NCI-H2107 (cell line): ENCODE results near the gene STAT3.
"Not testable (repeated sequence)": the region's sequence is repeated elsewhere in the genome, so short reads cannot be mapped to it uniquely, and the experiment has no call there.

ENCODE experiments used
- DNase-seq: peaks from one replicate; lab custom pipeline; 2025; lab: John Stamatoyannopoulos, UW

The STAT3 gene

GRCh38 chr17:42386777-42387657 lies 1.2 kb downstream of the STAT3 start:
- no peak for DNase-seq

GRCh38 chr17:42381898-42382297 lies 6.3 kb downstream of the STAT3 start:
- no peak for DNase-seq

- DNase-seq: no peak
Measured at GRCh38 chr17:42380935-42381334, 7.3 kb downstream of the STAT3 start.

GRCh38 chr17:42378959-42379594 lies 9.2 kb downstream of the STAT3 start:
- peak; percentile 44 for DNase-seq

- no peak for DNase-seq
Measured at GRCh38 chr17:42378359-42378958, 9.8 kb downstream of the STAT3 start.

GRCh38 chr17:42373896-42374295 lies 14.3 kb downstream of the STAT3 start:
- no peak for DNase-seq

GRCh38 chr17:42372142-42372541 lies 16.1 kb downstream of the STAT3 start:
- DNase-seq: no peak

GRCh38 chr17:42368797-42369561 lies 19.3 kb downstream of the STAT3 start:
- not testable (repeated sequence) for DNase-seq

- not testable (repeated sequence) for DNase-seq
Measured at GRCh38 chr17:42368310-42368709, 19.9 kb downstream of the STAT3 start.

GRCh38 chr17:42366176-42367023 lies 21.8 kb downstream of the STAT3 start:
- DNase-seq: not testable (repeated sequence)

- no peak for DNase-seq
Measured at GRCh38 chr17:42365136-42365535, 23.1 kb downstream of the STAT3 start.

GRCh38 chr17:42363767-42364585 lies 24.3 kb downstream of the STAT3 start:
- DNase-seq: no peak

- no peak for DNase-seq
Measured at GRCh38 chr17:42363231-42363630, 25.0 kb downstream of the STAT3 start.

- peak; percentile 31 for DNase-seq
Measured at GRCh38 chr17:42362245-42362961, 25.8 kb downstream of the STAT3 start.

GRCh38 chr17:42361781-42362186 lies 26.5 kb downstream of the STAT3 start:
- DNase-seq: no peak

- not testable (repeated sequence) for DNase-seq
Measured at GRCh38 chr17:42360388-42360787, 27.9 kb downstream of the STAT3 start.

- DNase-seq: no peak
Measured at GRCh38 chr17:42359133-42359532, 29.1 kb downstream of the STAT3 start.

GRCh38 chr17:42358434-42358833 lies 29.8 kb downstream of the STAT3 start:
- no peak for DNase-seq

- no peak for DNase-seq
Measured at GRCh38 chr17:42354956-42355843, 33.0 kb downstream of the STAT3 start.
